WTC11 (cell line): Measurements from ENCODE around the gene RGS21. TPM values are rescaled to one million over a fixed set of nuclear protein-coding genes. Genes with fewer than 3 reads are reported as not detected.

Source experiments
- ATAC-seq: fragments of 200-7000 bp; cut with Tn5 transposase; 2 replicates; pipeline ENCODE4 v1.10.0; 2021; ENCODE audit warnings: mild to moderate bottlenecking, moderate library complexity
- CTCF ChIA-PET: fragments of 300-600 bp; sonication (Branson Sonifier 250); formaldehyde crosslinking; loops from one replicate; lab custom pipeline; 2021; ENCODE audit warnings: antibody characterized with exemption; lab: Charles Lee
- POLR2A ChIA-PET: fragments of 350-600 bp; sonication (Branson Sonifier 250); formaldehyde crosslinking; loops from one replicate; lab custom pipeline; 2021; ENCODE audit warnings: antibody characterized with exemption; lab: Charles Lee
- DNase-seq: peaks from one replicate; pipeline ENCODE4 v3.0.0; 2021; ENCODE audit warnings: low spot score
- H3K27ac Mint-ChIP-seq: 2 replicates; pipeline ENCODE4 v1.8.0; 2021; ENCODE audit warnings: mixed read lengths
- H3K27me3 Mint-ChIP-seq: 2 replicates; pipeline ENCODE4 v1.8.0; 2021; ENCODE audit warnings: low read depth, mild to moderate bottlenecking, moderate library complexity, mixed read lengths
- H3K36me3 Mint-ChIP-seq: 2 replicates; pipeline ENCODE4 v1.8.0; 2021; ENCODE audit warnings: mixed read lengths
- H3K4me1 Mint-ChIP-seq: 2 replicates; pipeline ENCODE4 v1.8.0; 2022; ENCODE audit warnings: mixed read lengths
- H3K4me3 Mint-ChIP-seq: 2 replicates; pipeline ENCODE4 v1.8.0; 2021; ENCODE audit warnings: mild to moderate bottlenecking, moderate library complexity, mixed read lengths
- H3K9me3 Mint-ChIP-seq: 2 replicates; pipeline ENCODE4 v1.8.0; 2021; ENCODE audit warnings: mixed read lengths
- CDX4 ChIP-seq: fragments of 250-450 bp; sonication (Bioruptor Pico); IDR thresholded peaks from 2 replicates; pipeline ENCODE4 v1.9.0; 2021; ENCODE audit warnings: moderate library complexity, mild to moderate bottlenecking, inconsistent platforms, borderline replicate concordance
- CREB1 ChIP-seq: sonication (generic); formaldehyde crosslinking; IDR thresholded peaks from 2 replicates; pipeline ENCODE4 v1.8.0; 2023; ENCODE audit warnings: mild to moderate bottlenecking, missing genetic modification reagents
- CTCF ChIP-seq: fragments of 200-600 bp; IDR thresholded peaks from 2 replicates; pipeline ENCODE4 v1.8.0; 2022; ENCODE audit warnings: antibody characterized with exemption
- ELF4 ChIP-seq: sonication (generic); formaldehyde crosslinking; IDR thresholded peaks from 2 replicates; pipeline ENCODE4 v1.8.1; 2022; ENCODE audit warnings: low read depth, mild to moderate bottlenecking, moderate library complexity, missing genetic modification reagents
- ERG ChIP-seq: fragments of 250-450 bp; sonication (Bioruptor Pico); IDR thresholded peaks from 2 replicates; pipeline ENCODE4 v1.8.0; 2021; ENCODE audit warnings: mild to moderate bottlenecking
- FOXK1 ChIP-seq: sonication (generic); formaldehyde crosslinking; IDR thresholded peaks from 2 replicates; pipeline ENCODE4 v1.8.0; 2022; ENCODE audit warnings: mild to moderate bottlenecking, moderate library complexity, missing genetic modification reagents
- GABPB1 ChIP-seq: sonication (generic); formaldehyde crosslinking; IDR thresholded peaks from 2 replicates; pipeline ENCODE4 v1.8.1; 2023; ENCODE audit warnings: mild to moderate bottlenecking, missing genetic modification reagents
- GRHL2 ChIP-seq: fragments of 250-450 bp; sonication (Bioruptor Pico); IDR thresholded peaks from 2 replicates; pipeline ENCODE4 v1.8.0; 2022; ENCODE audit warnings: mild to moderate bottlenecking, moderate library complexity; ENCODE audit not compliant: insufficient replicate concordance, severe bottlenecking
- NR3C1 ChIP-seq: sonication (generic); formaldehyde crosslinking; conservative IDR thresholded peaks from 2 replicates; pipeline ENCODE4 v1.8.1; 2023; ENCODE audit warnings: low read depth, mild to moderate bottlenecking, missing genetic modification reagents
- RORB ChIP-seq: fragments of 250-450 bp; sonication (Bioruptor Pico); IDR thresholded peaks from 2 replicates; pipeline ENCODE4 v1.9.0; 2021; ENCODE audit warnings: mild to moderate bottlenecking
- ZBTB21 ChIP-seq: sonication (generic); formaldehyde crosslinking; IDR thresholded peaks from 2 replicates; pipeline ENCODE4 v1.8.1; 2023; ENCODE audit warnings: mild to moderate bottlenecking, missing genetic modification reagents, borderline replicate concordance
- ZBTB43 ChIP-seq: sonication (generic); formaldehyde crosslinking; IDR thresholded peaks from 2 replicates; pipeline ENCODE4 v1.8.1; 2023; ENCODE audit warnings: mild to moderate bottlenecking, missing genetic modification reagents
- ZMAT4 ChIP-seq: fragments of 250-450 bp; sonication (Bioruptor Pico); IDR thresholded peaks from 2 replicates; pipeline ENCODE4 v1.9.0; 2021; ENCODE audit warnings: mild to moderate bottlenecking
- ZNF121 ChIP-seq: sonication (generic); formaldehyde crosslinking; IDR thresholded peaks from 2 replicates; pipeline ENCODE4 v1.8.0; 2023; ENCODE audit warnings: missing genetic modification reagents
- ZNF219 ChIP-seq: sonication (generic); formaldehyde crosslinking; IDR thresholded peaks from 2 replicates; pipeline ENCODE4 v1.8.0; 2023; ENCODE audit warnings: missing genetic modification reagents, mild to moderate bottlenecking, borderline replicate concordance
- ZNF232 ChIP-seq: sonication (generic); formaldehyde crosslinking; IDR thresholded peaks from 2 replicates; pipeline ENCODE4 v1.8.0; 2022; ENCODE audit warnings: mild to moderate bottlenecking, missing genetic modification reagents
- ZNF263 ChIP-seq: sonication (generic); formaldehyde crosslinking; IDR thresholded peaks from 2 replicates; pipeline ENCODE4 v1.8.1; 2022; ENCODE audit warnings: low read depth, mild to moderate bottlenecking, moderate library complexity, missing genetic modification reagents
- ZNF396 ChIP-seq: fragments of 250-450 bp; sonication (Bioruptor Pico); IDR thresholded peaks from 2 replicates; pipeline ENCODE4 v1.8.0; 2021; ENCODE audit warnings: mild to moderate bottlenecking, moderate library complexity, borderline replicate concordance
- total RNA-seq: library from RNA; stranded (reverse); gene quantifications from 3 replicates; pipeline ENCODE4 v1.2.3, GENCODE V29; 2021
- TF ChIP-seq, protein P1 (sequence below): fragments of 250-450 bp; sonication (Bioruptor Pico); IDR thresholded peaks from 2 replicates; pipeline ENCODE4 v2.1.2; 2022; ENCODE audit warnings: mild to moderate bottlenecking, moderate library complexity
- TF ChIP-seq, protein P2 (sequence below): sonication (generic); formaldehyde crosslinking; IDR thresholded peaks from 2 replicates; pipeline ENCODE4 v1.8.0; 2022; ENCODE audit warnings: missing genetic modification reagents
- TF ChIP-seq, protein P3 (sequence below): sonication (generic); formaldehyde crosslinking; IDR thresholded peaks from 2 replicates; pipeline ENCODE4 v1.8.1; 2023; ENCODE audit warnings: mild to moderate bottlenecking, missing genetic modification reagents, moderate library complexity
- TF ChIP-seq, protein P4 (sequence below): sonication (generic); formaldehyde crosslinking; IDR thresholded peaks from 2 replicates; pipeline ENCODE4 v1.8.1; 2022; ENCODE audit warnings: low read depth, mild to moderate bottlenecking, moderate library complexity, missing genetic modification reagents, borderline replicate concordance

Gene RGS21
- total RNA-seq, 1 experiment from 2014 or later: not detected

DNA sequence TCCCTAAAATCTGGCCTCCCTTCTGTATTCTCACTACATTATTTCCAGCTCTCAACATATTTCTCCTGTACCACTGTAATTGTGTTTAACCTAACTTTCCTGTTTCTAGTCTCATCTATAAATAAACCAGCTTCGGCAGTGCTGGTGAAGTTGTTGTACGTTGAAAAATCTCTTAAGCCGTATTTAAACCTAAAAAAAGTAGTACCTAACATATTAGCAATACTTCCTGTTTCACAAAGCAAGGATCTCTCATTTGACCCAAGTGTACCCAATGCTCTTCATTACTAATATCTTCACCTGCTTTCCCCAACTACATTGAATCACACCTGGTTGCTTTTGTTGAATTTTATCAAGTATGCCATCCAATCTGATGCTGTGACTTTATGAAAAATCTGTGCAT is 42.2 kb upstream of the RGS21 start:
- TF ChIP-seq, protein P1, sequence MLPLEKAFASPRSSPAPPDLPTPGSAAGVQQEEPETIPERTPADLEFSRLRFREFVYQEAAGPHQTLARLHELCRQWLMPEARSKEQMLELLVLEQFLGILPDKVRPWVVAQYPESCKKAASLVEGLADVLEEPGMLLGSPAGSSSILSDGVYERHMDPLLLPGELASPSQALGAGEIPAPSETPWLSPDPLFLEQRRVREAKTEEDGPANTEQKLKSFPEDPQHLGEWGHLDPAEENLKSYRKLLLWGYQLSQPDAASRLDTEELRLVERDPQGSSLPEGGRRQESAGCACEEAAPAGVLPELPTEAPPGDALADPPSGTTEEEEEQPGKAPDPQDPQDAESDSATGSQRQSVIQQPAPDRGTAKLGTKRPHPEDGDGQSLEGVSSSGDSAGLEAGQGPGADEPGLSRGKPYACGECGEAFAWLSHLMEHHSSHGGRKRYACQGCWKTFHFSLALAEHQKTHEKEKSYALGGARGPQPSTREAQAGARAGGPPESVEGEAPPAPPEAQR (CRISPR knock-in tag): no peak
- TF ChIP-seq CREB1 (no peak), ZNF219 (no peak), ERG (CRISPR knock-in tag) (no peak), GABPB1 (CRISPR knock-in tag) (no peak), NR3C1 (CRISPR knock-in tag) (no peak), ZBTB43 (no peak), CTCF (no peak), RORB (CRISPR knock-in tag) (no peak), ZNF396 (CRISPR knock-in tag) (no peak), ZMAT4 (CRISPR knock-in tag) (no peak), ZNF232 (CRISPR knock-in tag) (no peak), ZNF263 (CRISPR knock-in tag) (no peak), CDX4 (CRISPR knock-in tag) (no peak)
- TF ChIP-seq, protein P2, sequence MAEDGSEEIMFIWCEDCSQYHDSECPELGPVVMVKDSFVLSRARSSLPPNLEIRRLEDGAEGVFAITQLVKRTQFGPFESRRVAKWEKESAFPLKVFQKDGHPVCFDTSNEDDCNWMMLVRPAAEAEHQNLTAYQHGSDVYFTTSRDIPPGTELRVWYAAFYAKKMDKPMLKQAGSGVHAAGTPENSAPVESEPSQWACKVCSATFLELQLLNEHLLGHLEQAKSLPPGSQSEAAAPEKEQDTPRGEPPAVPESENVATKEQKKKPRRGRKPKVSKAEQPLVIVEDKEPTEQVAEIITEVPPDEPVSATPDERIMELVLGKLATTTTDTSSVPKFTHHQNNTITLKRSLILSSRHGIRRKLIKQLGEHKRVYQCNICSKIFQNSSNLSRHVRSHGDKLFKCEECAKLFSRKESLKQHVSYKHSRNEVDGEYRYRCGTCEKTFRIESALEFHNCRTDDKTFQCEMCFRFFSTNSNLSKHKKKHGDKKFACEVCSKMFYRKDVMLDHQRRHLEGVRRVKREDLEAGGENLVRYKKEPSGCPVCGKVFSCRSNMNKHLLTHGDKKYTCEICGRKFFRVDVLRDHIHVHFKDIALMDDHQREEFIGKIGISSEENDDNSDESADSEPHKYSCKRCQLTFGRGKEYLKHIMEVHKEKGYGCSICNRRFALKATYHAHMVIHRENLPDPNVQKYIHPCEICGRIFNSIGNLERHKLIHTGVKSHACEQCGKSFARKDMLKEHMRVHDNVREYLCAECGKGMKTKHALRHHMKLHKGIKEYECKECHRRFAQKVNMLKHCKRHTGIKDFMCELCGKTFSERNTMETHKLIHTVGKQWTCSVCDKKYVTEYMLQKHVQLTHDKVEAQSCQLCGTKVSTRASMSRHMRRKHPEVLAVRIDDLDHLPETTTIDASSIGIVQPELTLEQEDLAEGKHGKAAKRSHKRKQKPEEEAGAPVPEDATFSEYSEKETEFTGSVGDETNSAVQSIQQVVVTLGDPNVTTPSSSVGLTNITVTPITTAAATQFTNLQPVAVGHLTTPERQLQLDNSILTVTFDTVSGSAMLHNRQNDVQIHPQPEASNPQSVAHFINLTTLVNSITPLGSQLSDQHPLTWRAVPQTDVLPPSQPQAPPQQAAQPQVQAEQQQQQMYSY (CRISPR knock-in tag): no peak
- Mint-ChIP-seq H3K27ac (no peak overlapping the region), H3K36me3 (no peaks in the 10 kb centered on the region), H3K27me3 (no peaks in the 10 kb centered on the region), H3K9me3 (no peaks in the 10 kb centered on the region), H3K4me3 (no peak overlapping the region), H3K4me1 (no peaks in the 10 kb centered on the region)
- DNase-seq (no peak), ATAC-seq (no peak)
- ChIA-PET CTCF (no interaction called here), POLR2A (no interaction called here)

DNA sequence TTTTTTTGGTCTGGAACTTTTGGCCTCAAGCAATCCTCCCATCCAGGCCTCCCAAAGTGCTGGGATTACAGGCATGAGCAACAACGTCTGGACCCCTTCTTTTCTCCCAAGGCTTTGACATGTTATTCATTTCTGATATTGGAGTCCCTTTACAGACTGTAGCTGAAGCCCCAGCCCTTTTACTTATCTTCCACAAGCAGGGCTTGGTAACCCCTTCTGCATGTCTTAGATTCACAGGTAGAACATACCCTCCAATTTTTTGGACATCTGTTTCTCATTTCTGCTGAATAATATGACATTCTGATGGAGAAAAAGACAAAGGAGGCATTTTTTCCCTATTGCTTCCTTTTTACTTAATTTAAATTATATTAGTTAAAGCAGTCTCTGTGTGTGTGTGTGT is 39.2 kb upstream of the RGS21 start:
- Mint-ChIP-seq H3K27ac (no peak overlapping the region), H3K36me3 (peaks cover 15% of the 10 kb centered on the region), H3K27me3 (no peaks in the 10 kb centered on the region), H3K4me3 (no peak overlapping the region), H3K9me3 (peaks cover 20% of the 10 kb centered on the region), H3K4me1 (no peaks in the 10 kb centered on the region)
- DNase-seq: no peak
- POLR2A ChIA-PET: no interaction called here
- CTCF ChIA-PET: no interaction called here
- ATAC-seq: no peak
- TF ChIP-seq ZNF396 (CRISPR knock-in tag) (no peak), ERG (CRISPR knock-in tag) (no peak), ZBTB21 (CRISPR knock-in tag) (no peak), ELF4 (CRISPR knock-in tag) (no peak), ZNF121 (CRISPR knock-in tag) (no peak), GRHL2 (CRISPR knock-in tag) (no peak), FOXK1 (CRISPR knock-in tag) (no peak)
- TF ChIP-seq, protein P3, sequence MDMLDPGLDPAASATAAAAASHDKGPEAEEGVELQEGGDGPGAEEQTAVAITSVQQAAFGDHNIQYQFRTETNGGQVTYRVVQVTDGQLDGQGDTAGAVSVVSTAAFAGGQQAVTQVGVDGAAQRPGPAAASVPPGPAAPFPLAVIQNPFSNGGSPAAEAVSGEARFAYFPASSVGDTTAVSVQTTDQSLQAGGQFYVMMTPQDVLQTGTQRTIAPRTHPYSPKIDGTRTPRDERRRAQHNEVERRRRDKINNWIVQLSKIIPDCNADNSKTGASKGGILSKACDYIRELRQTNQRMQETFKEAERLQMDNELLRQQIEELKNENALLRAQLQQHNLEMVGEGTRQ (CRISPR knock-in tag): no peak
- TF ChIP-seq, protein P4, sequence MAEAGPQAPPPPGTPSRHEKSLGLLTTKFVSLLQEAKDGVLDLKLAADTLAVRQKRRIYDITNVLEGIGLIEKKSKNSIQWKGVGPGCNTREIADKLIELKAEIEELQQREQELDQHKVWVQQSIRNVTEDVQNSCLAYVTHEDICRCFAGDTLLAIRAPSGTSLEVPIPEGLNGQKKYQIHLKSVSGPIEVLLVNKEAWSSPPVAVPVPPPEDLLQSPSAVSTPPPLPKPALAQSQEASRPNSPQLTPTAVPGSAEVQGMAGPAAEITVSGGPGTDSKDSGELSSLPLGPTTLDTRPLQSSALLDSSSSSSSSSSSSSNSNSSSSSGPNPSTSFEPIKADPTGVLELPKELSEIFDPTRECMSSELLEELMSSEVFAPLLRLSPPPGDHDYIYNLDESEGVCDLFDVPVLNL (CRISPR knock-in tag): no peak
